GM12874 (cell line): ENCODE measurements around the gene DGKE.

ENCODE experiments used
- TF ChIP-seq, protein P1 (sequence below): IDR thresholded peaks from 2 replicates; pipeline ENCODE4 v1.5.1; 2011; ENCODE audit warnings: low read depth, mild to moderate bottlenecking, control low read depth, low read length, moderate library complexity; ENCODE audit not compliant: insufficient read depth

DGKE gene

DNA sequence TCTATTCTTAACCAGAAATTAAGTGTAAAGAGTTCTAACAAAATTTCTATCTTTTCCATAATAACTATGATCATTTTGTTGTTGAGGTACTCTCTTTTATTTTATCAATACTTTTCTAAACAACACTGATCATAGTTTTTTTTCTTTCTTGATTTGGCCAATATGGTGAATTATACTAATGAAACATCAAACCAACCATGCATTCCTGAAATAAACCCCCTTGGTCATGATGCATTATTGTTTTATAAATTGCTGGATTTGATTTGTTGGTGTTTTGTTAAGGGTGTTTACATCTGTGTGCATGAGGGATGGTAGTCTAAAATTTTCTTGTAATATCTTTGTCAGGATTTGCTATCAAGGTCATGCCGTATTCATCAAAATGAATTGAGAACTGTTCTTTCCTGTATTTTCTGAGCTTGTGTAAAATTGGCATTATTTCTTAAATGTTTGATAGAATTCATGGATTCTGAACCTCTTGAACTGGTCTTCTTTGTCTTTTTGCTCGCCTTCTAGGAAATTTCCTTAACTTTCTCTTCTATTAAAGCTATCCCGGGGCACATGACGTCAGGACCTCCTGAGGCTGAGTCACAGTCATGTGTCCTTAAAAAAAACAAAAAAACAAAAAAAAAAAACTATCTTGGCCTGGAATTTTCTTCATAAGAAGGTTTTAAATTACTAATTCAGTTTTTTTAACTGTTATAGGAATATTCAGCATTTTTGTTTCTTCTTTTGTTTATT, 83.8 kb downstream of the DGKE start:
- TF ChIP-seq, protein P1, sequence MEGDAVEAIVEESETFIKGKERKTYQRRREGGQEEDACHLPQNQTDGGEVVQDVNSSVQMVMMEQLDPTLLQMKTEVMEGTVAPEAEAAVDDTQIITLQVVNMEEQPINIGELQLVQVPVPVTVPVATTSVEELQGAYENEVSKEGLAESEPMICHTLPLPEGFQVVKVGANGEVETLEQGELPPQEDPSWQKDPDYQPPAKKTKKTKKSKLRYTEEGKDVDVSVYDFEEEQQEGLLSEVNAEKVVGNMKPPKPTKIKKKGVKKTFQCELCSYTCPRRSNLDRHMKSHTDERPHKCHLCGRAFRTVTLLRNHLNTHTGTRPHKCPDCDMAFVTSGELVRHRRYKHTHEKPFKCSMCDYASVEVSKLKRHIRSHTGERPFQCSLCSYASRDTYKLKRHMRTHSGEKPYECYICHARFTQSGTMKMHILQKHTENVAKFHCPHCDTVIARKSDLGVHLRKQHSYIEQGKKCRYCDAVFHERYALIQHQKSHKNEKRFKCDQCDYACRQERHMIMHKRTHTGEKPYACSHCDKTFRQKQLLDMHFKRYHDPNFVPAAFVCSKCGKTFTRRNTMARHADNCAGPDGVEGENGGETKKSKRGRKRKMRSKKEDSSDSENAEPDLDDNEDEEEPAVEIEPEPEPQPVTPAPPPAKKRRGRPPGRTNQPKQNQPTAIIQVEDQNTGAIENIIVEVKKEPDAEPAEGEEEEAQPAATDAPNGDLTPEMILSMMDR, result no peak

GRCh38 chr17:56918916-56919315, 85.0 kb downstream of the DGKE start:
- TF ChIP-seq, protein P1, result no peak
